IMR-90 (cell line): ENCODE measurements around the gene IL1RAP. TPM values are rescaled to one million over a fixed set of nuclear protein-coding genes. Genes with fewer than 3 reads are reported as not detected.

Source experiments
- ATAC-seq: fragments of 200-7000 bp; cut with Tn5 transposase; 2 replicates; pipeline ENCODE4 v1.9.1; 2020; ENCODE audit warnings: low read depth, mild to moderate bottlenecking, moderate library complexity
- BruUV-seq: library from RNA; stranded (reverse); fragments of 400-500 nt; replicated peaks from 2 replicates; lab custom pipeline; 2021; lab: Mats Ljungman, UMichigan
- CTCF ChIA-PET: fragments of 300-600 bp; formaldehyde crosslinking; extraction: SDS; loops from one replicate; lab custom pipeline; 2021; ENCODE audit warnings: antibody characterized with exemption; lab: Yijun Ruan, JAX
- POLR2A ChIA-PET: fragments of 300-600 bp; sonication (Branson Sonifier 250); formaldehyde crosslinking; loops from one replicate; lab custom pipeline; 2022; ENCODE audit warnings: antibody characterized with exemption; ENCODE audit not compliant: unreplicated experiment; lab: Charles Lee
- DNase-seq: peaks from one replicate; pipeline ENCODE4 v3.0.0; 2013
- H2AFZ ChIP-seq: replicated peaks from 2 replicates; pipeline ENCODE3; 2013; ENCODE audit warnings: low read length, mild to moderate bottlenecking; ENCODE audit not compliant: poor library complexity
- H2AK5ac ChIP-seq: 2 replicates; pipeline ENCODE4 v1.6.1; 2013; ENCODE audit warnings: low read depth, low read length, inconsistent platforms
- H2AK9ac ChIP-seq: replicated peaks from 2 replicates; pipeline ENCODE3; 2013; ENCODE audit warnings: mild to moderate bottlenecking, low read depth, low read length, moderate library complexity; ENCODE audit not compliant: poor library complexity
- H2BK120ac ChIP-seq: 2 replicates; pipeline ENCODE4 v1.6.1; 2013; ENCODE audit warnings: low read depth, low read length, inconsistent platforms
- H2BK15ac ChIP-seq: 3 replicates; pipeline ENCODE4 v1.6.1; 2013; ENCODE audit warnings: low read depth, low read length, inconsistent platforms
- H2BK20ac ChIP-seq: 2 replicates; pipeline ENCODE4 v1.6.1; 2013; ENCODE audit warnings: low read depth, mild to moderate bottlenecking, inconsistent platforms, low read length, moderate library complexity
- H2BK5ac ChIP-seq: 2 replicates; pipeline ENCODE4 v1.6.1; 2013; ENCODE audit warnings: mild to moderate bottlenecking, low read depth, low read length, inconsistent platforms; ENCODE audit not compliant: poor library complexity, severe bottlenecking
- H3K14ac ChIP-seq: replicated peaks from 2 replicates; pipeline ENCODE4 v1.6.1; 2013; ENCODE audit warnings: low read depth, low read length, inconsistent platforms
- H3K18ac ChIP-seq: 2 replicates; pipeline ENCODE4 v1.6.1; 2013; ENCODE audit warnings: low read depth, low read length, control low read depth
- H3K23ac ChIP-seq: 2 replicates; pipeline ENCODE4 v1.6.1; 2013; ENCODE audit warnings: low read depth, low read length, inconsistent platforms
- H3K27ac ChIP-seq: 2 replicates; pipeline ENCODE4 v1.5.1; 2013; ENCODE audit warnings: mild to moderate bottlenecking, control low read depth, low read length; ENCODE audit not compliant: insufficient read depth
- H3K27me3 ChIP-seq: 2 replicates; pipeline ENCODE4 v1.6.1; 2013; ENCODE audit warnings: low read length; ENCODE audit not compliant: control insufficient read depth, insufficient read depth
- H3K36me3 ChIP-seq: 2 replicates; pipeline ENCODE4 v1.6.1; 2013; ENCODE audit warnings: low read length, mixed read lengths; ENCODE audit not compliant: control insufficient read depth, insufficient read depth
- H3K4ac ChIP-seq: 2 replicates; pipeline ENCODE4 v1.6.1; 2013; ENCODE audit warnings: low read depth, low read length, inconsistent platforms
- H3K4me1 ChIP-seq: 2 replicates; pipeline ENCODE4 v1.6.1; 2013; ENCODE audit warnings: low read length, mixed read lengths; ENCODE audit not compliant: control insufficient read depth, insufficient read depth
- H3K4me2 ChIP-seq: 2 replicates; pipeline ENCODE4 v1.6.1; 2013; ENCODE audit warnings: low read depth, mild to moderate bottlenecking, control low read depth, low read length, moderate library complexity
- H3K4me3 ChIP-seq: 2 replicates; pipeline ENCODE4 v1.5.1; 2013; ENCODE audit warnings: low read depth, mild to moderate bottlenecking, control low read depth, low read length, moderate library complexity; ENCODE audit not compliant: insufficient read depth
- H3K56ac ChIP-seq: 2 replicates; pipeline ENCODE4 v1.6.1; 2013; ENCODE audit warnings: low read length, inconsistent platforms; ENCODE audit not compliant: insufficient read depth; ENCODE audit errors: extremely low read depth
- H3K79me1 ChIP-seq, 2 experiments: 2 replicates each; pipeline ENCODE4 v1.6.1; 2013; ENCODE audit warnings: low read length in 2 of 2, inconsistent platforms in 1 of 2, low read depth in 1 of 2
- H3K9ac ChIP-seq: 2 replicates; pipeline ENCODE4 v1.6.1; 2013; ENCODE audit warnings: low read depth, low read length, control low read depth
- H3K9me1 ChIP-seq: 2 replicates; pipeline ENCODE4 v1.6.1; 2013; ENCODE audit warnings: low read length, inconsistent platforms; ENCODE audit not compliant: insufficient read depth
- H3K9me3 ChIP-seq: 2 replicates; pipeline ENCODE4 v1.6.1; 2013; ENCODE audit warnings: low read length; ENCODE audit not compliant: control insufficient read depth, insufficient read depth
- H4K20me1 ChIP-seq: 2 replicates; pipeline ENCODE4 v1.6.1; 2013; ENCODE audit warnings: low read length, inconsistent platforms; ENCODE audit not compliant: insufficient read depth
- H4K5ac ChIP-seq: 2 replicates; pipeline ENCODE4 v1.6.1; 2013; ENCODE audit warnings: mild to moderate bottlenecking, low read depth, low read length, control low read depth
- H4K8ac ChIP-seq, 2 experiments: 2 replicates each; pipeline ENCODE4 v1.6.1; 2013; ENCODE audit warnings: low read depth in 2 of 2, low read length in 2 of 2, control low read depth in 1 of 2, inconsistent platforms in 1 of 2
- H4K91ac ChIP-seq: 2 replicates; pipeline ENCODE4 v1.6.1; 2013; ENCODE audit warnings: low read depth, low read length, inconsistent platforms; ENCODE audit not compliant: insufficient read depth
- BHLHE40 ChIP-seq: fragments of 150-350 bp; IDR thresholded peaks from 2 replicates; pipeline ENCODE4 v1.6.1; 2016; ENCODE audit warnings: mild to moderate bottlenecking, low read depth, low read length
- CEBPB ChIP-seq: IDR thresholded peaks from 2 replicates; pipeline ENCODE4 v1.6.1; 2012; ENCODE audit warnings: low read depth, low read length, improper control_type of control experiment
- CHD1 ChIP-seq: IDR thresholded peaks from 2 replicates; pipeline ENCODE4 v1.6.1; 2012; ENCODE audit warnings: low read depth, low read length, improper control_type of control experiment
- CTCF ChIP-seq: conservative IDR thresholded peaks from 2 replicates; pipeline ENCODE4 v1.5.1; 2012; ENCODE audit warnings: mild to moderate bottlenecking, low read depth, low read length, improper control_type of control experiment
- ELK1 ChIP-seq: fragments of 150-350 bp; IDR thresholded peaks from 2 replicates; pipeline ENCODE4 v1.6.1; 2016; ENCODE audit warnings: low read depth, mild to moderate bottlenecking, low read length, moderate library complexity, borderline replicate concordance
- FOS ChIP-seq: fragments of 150-350 bp; IDR thresholded peaks from 2 replicates; pipeline ENCODE4 v1.6.1; 2016; ENCODE audit warnings: low read depth, low read length
- MAFK ChIP-seq: IDR thresholded peaks from 2 replicates; pipeline ENCODE4 v1.6.1; 2012; ENCODE audit warnings: low read depth, low read length, improper control_type of control experiment
- MAZ ChIP-seq: IDR thresholded peaks from 2 replicates; pipeline ENCODE4 v1.6.1; 2012; ENCODE audit warnings: low read depth, mild to moderate bottlenecking, low read length, improper control_type of control experiment, moderate library complexity, borderline replicate concordance
- MXI1 ChIP-seq: IDR thresholded peaks from 2 replicates; pipeline ENCODE4 v1.6.1; 2012; ENCODE audit warnings: low read depth, mild to moderate bottlenecking, low read length, moderate library complexity, borderline replicate concordance
- NFE2L2 ChIP-seq: fragments of 150-350 bp; IDR thresholded peaks from 2 replicates; pipeline ENCODE4 v1.6.1; 2016; ENCODE audit warnings: low read depth, mild to moderate bottlenecking, low read length
- POLR2A ChIP-seq: IDR thresholded peaks from 2 replicates; pipeline ENCODE4 v1.6.1; 2012; ENCODE audit warnings: mild to moderate bottlenecking, low read depth, low read length
- RAD21 ChIP-seq: IDR thresholded peaks from 2 replicates; pipeline ENCODE4 v1.6.1; 2012; ENCODE audit warnings: low read length, improper control_type of control experiment
- RCOR1 ChIP-seq: IDR thresholded peaks from 2 replicates; pipeline ENCODE4 v1.6.1; 2012; ENCODE audit warnings: mild to moderate bottlenecking, low read length, improper control_type of control experiment; ENCODE audit not compliant: insufficient replicate concordance
- RFX5 ChIP-seq: IDR thresholded peaks from 2 replicates; pipeline ENCODE4 v1.8.0; 2012; ENCODE audit warnings: low read depth, mild to moderate bottlenecking, low read length, moderate library complexity
- SMC3 ChIP-seq: fragments of 150-350 bp; IDR thresholded peaks from 2 replicates; pipeline ENCODE4 v1.6.1; 2016; ENCODE audit warnings: low read depth, mild to moderate bottlenecking, antibody characterized with exemption, low read length, moderate library complexity
- WGBS, 2 experiments: methylation state at CpG; one replicate each; pipeline versions ENCODE4 v1.1.5 to v1.1.7; 2013; ENCODE audit warnings: missing lambda C conversion rate in 2 of 2; ENCODE audit not compliant: insufficient read length in 1 of 2; ENCODE audit errors: extremely low coverage in 2 of 2; 5-methylcytosine and 5-hydroxymethylcytosine counted together
- dilution Hi-C: fragments of 300-500 bp; cut with HindIII; formaldehyde crosslinking; loops from one replicate; pipeline ENCODE4 v1.14.3; 2018; ENCODE audit warnings: low sequenced_read_pairs; ENCODE audit not compliant: unreplicated experiment
- in situ Hi-C: fragments of 300-500 bp; cut with MboI; formaldehyde crosslinking; loops from 3 replicates; pipeline ENCODE4 v1.14.3; 2019; ENCODE audit warnings: low sequenced_read_pairs, inconsistent platforms, mixed read lengths
- intact Hi-C: fragments of 100-400 bp; cut with micrococcal nuclease; formaldehyde crosslinking; loops from 2 replicates; pipeline ENCODE4 v1.10.0; 2022
- polyA plus RNA-seq, 3 experiments: library from polyadenylated mRNA; depleted of rRNA; stranded (reverse); fragments of >200 nt; gene quantifications; 2 replicates each; pipeline ENCODE4 v1.2.3, GENCODE V29; 2012; ENCODE audit warnings: low replicate concordance in 1 of 3
- total RNA-seq: library from RNA; depleted of rRNA; stranded (reverse); fragments of >200 nt; gene quantifications from 2 replicates; pipeline ENCODE4 v1.2.3, GENCODE V29; 2012
- TF ChIP-seq, protein P1 (sequence below): fragments of 150-350 bp; IDR thresholded peaks from 2 replicates; pipeline ENCODE4 v1.6.1; 2017; ENCODE audit warnings: mild to moderate bottlenecking, antibody characterized with exemption, low read length, low read depth

IL1RAP gene
- total and polyA plus RNA-seq, 2 of the 4 experiments (the other 2 are of a cell fraction): 8.3 to 11.3 TPM

GRCh38 chr3:190502946-190503345 is 10.9 kb upstream of the IL1RAP start:
- no CpG with 5 or more reads among the region's 3 CpGs for WGBS, 2 experiments
- no peaks in the 10 kb centered on the region for H3K9me3 ChIP-seq
- no peak overlapping the region for H3K18ac ChIP-seq
- ChIA-PET CTCF (no interaction called here), POLR2A (no interaction called here)
- H3K27ac ChIP-seq: no peak overlapping the region
- H3K23ac ChIP-seq: no peak overlapping the region
- no peaks in the 10 kb centered on the region for H3K4me1 ChIP-seq
- dilution Hi-C loops: no loop called here
- H3K9me1 ChIP-seq: no peaks in the 10 kb centered on the region
- DNase-seq (no peak), ATAC-seq (no peak)
- H2BK5ac ChIP-seq: no peak overlapping the region
- H2AFZ ChIP-seq: no peak overlapping the region
- no peaks in the 10 kb centered on the region for H4K20me1 ChIP-seq
- H4K8ac ChIP-seq: no peak overlapping the region
- H3K9ac ChIP-seq: no peak overlapping the region
- BruUV-seq: no TSS peak
- no peak overlapping the region for H2BK15ac ChIP-seq
- no peak overlapping the region for H3K4me3 ChIP-seq
- H3K56ac ChIP-seq: no peak overlapping the region
- H3K4ac ChIP-seq: no peak overlapping the region
- TF ChIP-seq SMC3: no peak
- TF ChIP-seq CEBPB: no peak
- TF ChIP-seq, protein P1, sequence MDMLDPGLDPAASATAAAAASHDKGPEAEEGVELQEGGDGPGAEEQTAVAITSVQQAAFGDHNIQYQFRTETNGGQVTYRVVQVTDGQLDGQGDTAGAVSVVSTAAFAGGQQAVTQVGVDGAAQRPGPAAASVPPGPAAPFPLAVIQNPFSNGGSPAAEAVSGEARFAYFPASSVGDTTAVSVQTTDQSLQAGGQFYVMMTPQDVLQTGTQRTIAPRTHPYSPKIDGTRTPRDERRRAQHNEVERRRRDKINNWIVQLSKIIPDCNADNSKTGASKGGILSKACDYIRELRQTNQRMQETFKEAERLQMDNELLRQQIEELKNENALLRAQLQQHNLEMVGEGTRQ: no peak
- no peak for TF ChIP-seq RCOR1
- no peak for TF ChIP-seq NFE2L2
- no peak for TF ChIP-seq POLR2A
- no peak for TF ChIP-seq MAZ
- no peak for TF ChIP-seq RFX5
- TF ChIP-seq FOS: no peak
- TF ChIP-seq CHD1: no peak
- TF ChIP-seq ELK1: no peak
- TF ChIP-seq MXI1: no peak
- no peak for TF ChIP-seq MAFK
- TF ChIP-seq BHLHE40: no peak
- no peak for TF ChIP-seq RAD21
- no peak for TF ChIP-seq CTCF
- intact Hi-C loops: no loop called here
- no peak overlapping the region for H3K14ac ChIP-seq
- H2BK20ac ChIP-seq: no peak overlapping the region
- no peaks in the 10 kb centered on the region for H3K79me1 ChIP-seq
- H3K27me3 ChIP-seq: no peaks in the 10 kb centered on the region; the same call in 1 of the 2 replicates
- in situ Hi-C loops: no loop called here
- no peak overlapping the region for H4K5ac ChIP-seq
- H2BK120ac ChIP-seq: no peak overlapping the region
- no peak overlapping the region for H3K4me2 ChIP-seq
- H4K91ac ChIP-seq: no peak overlapping the region
- H2AK9ac ChIP-seq: no peak overlapping the region
- no peak overlapping the region for H2AK5ac ChIP-seq
- H3K36me3 ChIP-seq: no peaks in the 10 kb centered on the region
